ENCODE results near the gene EN1. TPM values are rescaled to one million over a fixed set of nuclear protein-coding genes. Genes with fewer than 3 reads are reported as not detected.

The EN1 gene
- total RNA-seq, 4 donors from 2014 or later, result 0.88 to 2.4 (median 1.2) TPM

DNA sequence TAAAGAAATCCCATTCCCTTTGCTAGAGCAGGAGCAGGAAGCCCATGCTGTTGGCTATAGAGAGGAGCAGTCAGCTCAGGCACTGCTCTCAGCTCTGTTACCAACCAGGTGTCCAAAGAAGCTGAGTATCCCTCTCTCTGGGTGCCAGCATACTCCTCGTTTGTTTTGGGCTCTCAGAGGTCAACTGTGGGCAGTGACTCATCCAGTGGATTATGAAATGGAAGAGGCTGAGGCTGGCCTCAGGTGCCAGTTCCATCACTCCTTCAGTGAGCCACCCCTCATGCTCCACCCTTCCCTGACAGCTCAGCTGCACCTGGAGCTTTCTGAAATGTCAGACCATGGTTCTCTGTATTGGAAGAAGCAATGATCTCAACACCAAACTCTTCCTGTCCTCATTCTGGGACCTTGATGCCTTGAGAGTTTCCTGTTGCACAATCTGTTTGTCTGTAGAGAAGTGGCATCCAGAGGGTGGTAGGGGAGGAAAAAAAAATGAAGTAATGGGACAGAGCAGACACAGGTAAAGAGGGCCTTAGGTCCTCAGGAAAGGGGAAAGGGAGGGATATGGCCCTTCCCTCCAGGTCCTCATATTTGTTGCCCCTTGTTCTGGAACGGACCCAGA lies 31.2 kb upstream of the EN1 start:
- TF ChIP-seq, protein P1, sequence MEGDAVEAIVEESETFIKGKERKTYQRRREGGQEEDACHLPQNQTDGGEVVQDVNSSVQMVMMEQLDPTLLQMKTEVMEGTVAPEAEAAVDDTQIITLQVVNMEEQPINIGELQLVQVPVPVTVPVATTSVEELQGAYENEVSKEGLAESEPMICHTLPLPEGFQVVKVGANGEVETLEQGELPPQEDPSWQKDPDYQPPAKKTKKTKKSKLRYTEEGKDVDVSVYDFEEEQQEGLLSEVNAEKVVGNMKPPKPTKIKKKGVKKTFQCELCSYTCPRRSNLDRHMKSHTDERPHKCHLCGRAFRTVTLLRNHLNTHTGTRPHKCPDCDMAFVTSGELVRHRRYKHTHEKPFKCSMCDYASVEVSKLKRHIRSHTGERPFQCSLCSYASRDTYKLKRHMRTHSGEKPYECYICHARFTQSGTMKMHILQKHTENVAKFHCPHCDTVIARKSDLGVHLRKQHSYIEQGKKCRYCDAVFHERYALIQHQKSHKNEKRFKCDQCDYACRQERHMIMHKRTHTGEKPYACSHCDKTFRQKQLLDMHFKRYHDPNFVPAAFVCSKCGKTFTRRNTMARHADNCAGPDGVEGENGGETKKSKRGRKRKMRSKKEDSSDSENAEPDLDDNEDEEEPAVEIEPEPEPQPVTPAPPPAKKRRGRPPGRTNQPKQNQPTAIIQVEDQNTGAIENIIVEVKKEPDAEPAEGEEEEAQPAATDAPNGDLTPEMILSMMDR (IDR thresholded peaks at IDR 0.05; ENCODE audit: low read depth), result no peak

DNA sequence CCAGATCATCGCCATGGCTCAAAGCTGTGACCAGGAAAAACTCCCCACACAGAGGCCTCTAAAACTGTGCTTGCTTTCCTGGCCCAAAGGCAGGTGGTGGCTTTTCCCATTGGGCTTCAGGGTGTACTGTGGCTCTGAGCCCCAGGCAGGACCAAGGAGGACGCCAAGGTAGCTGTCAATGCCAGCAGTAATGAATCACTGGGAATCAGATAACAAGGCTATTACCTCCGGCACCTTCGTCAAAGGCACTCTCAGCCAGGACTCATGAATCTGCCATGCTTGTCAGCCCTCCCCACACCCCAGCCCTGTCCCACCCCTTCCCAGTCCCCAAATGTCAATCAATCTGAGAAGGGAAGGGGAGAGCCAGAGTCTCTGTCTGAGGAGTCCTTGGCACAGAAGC lies 27.9 kb upstream of the EN1 start:
- TF ChIP-seq, protein P1 (IDR thresholded peaks at IDR 0.05; ENCODE audit: low read depth), result no peak

DNA sequence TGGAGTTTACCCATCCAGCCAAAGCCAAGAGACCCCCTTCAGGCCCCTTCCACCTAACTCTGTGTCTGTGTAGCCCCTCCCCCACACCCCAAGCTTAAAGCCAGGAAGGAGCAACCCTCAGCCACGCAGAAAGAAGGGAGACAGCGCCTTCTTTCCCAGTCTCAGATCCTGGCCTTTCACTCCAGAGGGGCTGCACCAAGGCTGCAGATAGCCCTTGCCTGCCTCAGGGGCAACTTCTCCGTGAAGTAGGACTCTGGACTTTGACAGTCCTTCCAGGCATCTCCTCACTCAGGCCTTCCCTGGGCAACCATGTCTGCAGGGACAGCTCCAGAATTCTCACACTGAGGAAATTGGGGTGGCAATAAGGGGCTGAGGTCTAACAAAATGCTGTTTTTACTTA lies 26.9 kb upstream of the EN1 start:
- TF ChIP-seq, protein P1 (IDR thresholded peaks at IDR 0.05; ENCODE audit: low read depth), result no peak

DNA sequence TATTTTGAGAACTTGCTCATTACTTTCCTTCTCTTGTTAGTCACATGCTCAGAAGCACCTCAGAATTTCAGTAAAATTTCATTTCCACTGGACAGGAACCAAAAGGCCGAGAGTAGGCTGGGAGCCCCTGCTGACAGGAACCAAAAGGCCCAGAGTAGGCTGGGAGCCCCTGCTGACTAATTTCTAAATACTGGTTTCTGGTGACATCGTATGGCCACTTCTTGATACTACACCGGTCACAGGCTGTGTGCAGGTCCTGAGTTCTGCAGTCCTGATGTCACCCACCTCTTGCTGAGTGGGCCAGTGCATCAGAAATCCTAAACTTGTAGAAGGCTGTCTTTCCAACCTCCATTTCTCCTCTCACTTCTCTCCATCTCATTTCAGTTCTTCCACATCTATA lies 17.7 kb upstream of the EN1 start:
- TF ChIP-seq, protein P1 (IDR thresholded peaks at IDR 0.05; ENCODE audit: low read depth), result no peak

DNA sequence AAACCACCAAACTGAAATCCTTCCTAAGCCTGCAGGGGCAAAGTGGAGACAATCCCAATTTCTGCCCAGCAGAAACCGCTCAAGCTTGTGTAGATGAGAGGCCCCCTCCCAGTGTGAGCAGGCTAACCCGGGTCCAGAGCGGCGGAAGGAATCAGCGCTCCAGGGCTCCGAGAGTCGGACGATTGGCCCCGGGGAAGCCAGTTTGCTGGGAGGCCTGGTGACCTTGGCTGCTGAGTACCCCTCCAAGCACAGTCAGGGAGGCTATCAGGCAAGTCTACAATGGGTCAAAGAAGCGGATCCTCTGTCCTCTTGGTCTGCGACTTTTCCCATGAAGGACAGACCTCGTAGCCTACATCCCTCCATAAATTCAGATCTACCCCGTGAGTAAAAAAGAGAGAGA lies 16.8 kb upstream of the EN1 start:
- TF ChIP-seq, protein P1 (IDR thresholded peaks at IDR 0.05; ENCODE audit: low read depth), result no peak

DNA sequence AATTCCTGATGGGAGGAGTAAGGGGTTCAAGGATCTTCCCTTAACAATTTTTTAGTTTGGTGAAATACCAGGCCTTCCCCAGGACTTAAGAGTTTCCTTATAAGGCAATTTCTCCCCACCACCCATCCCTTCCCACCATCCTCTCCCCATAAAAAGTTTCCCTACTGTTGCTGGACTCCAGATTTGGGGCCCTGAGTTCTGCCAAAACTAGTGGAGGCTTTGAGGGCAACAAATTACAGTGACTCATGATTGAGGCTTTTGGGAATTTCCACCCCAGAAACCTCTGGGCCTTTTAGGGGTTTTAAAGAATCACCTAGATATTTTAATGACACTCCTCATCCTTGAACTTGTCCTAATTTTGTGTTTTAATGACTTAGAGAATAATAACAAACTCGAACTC lies 14.3 kb upstream of the EN1 start:
- TF ChIP-seq, protein P1 (IDR thresholded peaks at IDR 0.05; ENCODE audit: low read depth), result no peak

DNA sequence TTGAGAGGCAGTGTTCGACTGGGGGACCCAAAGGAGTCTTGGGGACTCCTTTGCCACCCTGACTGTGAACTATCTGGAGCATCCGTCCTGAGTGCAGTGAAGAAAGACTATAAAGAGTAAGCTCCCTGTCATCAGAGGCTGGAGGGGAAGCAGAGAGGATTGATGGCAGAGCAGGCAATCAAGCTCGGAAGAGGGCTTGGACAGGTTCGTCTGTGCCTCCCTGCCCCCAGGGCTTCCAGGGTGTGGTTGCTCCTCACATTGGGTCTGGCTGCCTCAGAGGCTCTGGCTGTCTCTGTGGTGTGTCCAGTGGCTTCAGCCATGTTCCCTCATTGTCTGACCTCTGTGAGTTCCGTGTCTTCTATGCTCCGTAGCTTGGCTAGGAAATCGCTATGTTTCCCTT lies 13.8 kb upstream of the EN1 start:
- TF ChIP-seq, protein P1 (IDR thresholded peaks at IDR 0.05; ENCODE audit: low read depth), result no peak
